GM23248 (cell line): Measurements from ENCODE around the gene ZMAT3. TPM values are rescaled to one million over a fixed set of nuclear protein-coding genes. Genes with fewer than 3 reads are reported as not detected.

ENCODE experiments used
- DNase-seq: peaks from one replicate; pipeline ENCODE4 v3.0.0-alpha.2; 2015
- H2AFZ ChIP-seq: fragments of 200-600 bp; sonication (generic); 2 replicates; pipeline ENCODE4 v1.6.1; 2016; ENCODE audit warnings: antibody characterized with exemption
- H3F3A ChIP-seq: fragments of 200-600 bp; sonication (generic); 2 replicates; pipeline ENCODE4 v1.6.1; 2016; ENCODE audit warnings: mild to moderate bottlenecking, antibody characterized with exemption, mixed run types; ENCODE audit not compliant: insufficient read depth
- H3K27ac ChIP-seq: fragments of 200-600 bp; sonication (generic); 2 replicates; pipeline ENCODE4 v1.5.1; 2016; ENCODE audit warnings: mild to moderate bottlenecking
- H3K27me3 ChIP-seq: fragments of 200-600 bp; sonication (generic); replicated peaks from 2 replicates; pipeline ENCODE4 v1.6.1; 2016; ENCODE audit warnings: mild to moderate bottlenecking; ENCODE audit not compliant: insufficient read depth
- H3K36me3 ChIP-seq: fragments of 200-600 bp; sonication (generic); 2 replicates; pipeline ENCODE4 v1.6.1; 2016; ENCODE audit warnings: low read depth, mild to moderate bottlenecking
- H3K4me1 ChIP-seq: fragments of 200-600 bp; sonication (generic); 2 replicates; pipeline ENCODE4 v1.6.1; 2016; ENCODE audit warnings: mild to moderate bottlenecking; ENCODE audit not compliant: insufficient read depth
- H3K4me2 ChIP-seq: fragments of 200-600 bp; sonication (generic); one replicate; pipeline ENCODE4 v1.6.1; 2016; ENCODE audit warnings: mild to moderate bottlenecking; ENCODE audit not compliant: unreplicated experiment
- H3K4me3 ChIP-seq: fragments of 200-600 bp; sonication (generic); 2 replicates; pipeline ENCODE4 v1.5.1; 2016; ENCODE audit warnings: mild to moderate bottlenecking
- H3K79me2 ChIP-seq: fragments of 200-600 bp; sonication (generic); 2 replicates; pipeline ENCODE4 v1.6.1; 2016; ENCODE audit warnings: mild to moderate bottlenecking; ENCODE audit not compliant: insufficient read depth
- H3K9ac ChIP-seq: fragments of 200-600 bp; sonication (generic); 2 replicates; pipeline ENCODE4 v1.6.1; 2016; ENCODE audit warnings: mild to moderate bottlenecking
- H3K9me2 ChIP-seq: fragments of 200-600 bp; sonication (generic); 2 replicates; pipeline ENCODE4 v1.6.1; 2016; ENCODE audit warnings: mixed run types, mild to moderate bottlenecking, moderate library complexity; ENCODE audit not compliant: insufficient read depth
- H3K9me3 ChIP-seq: fragments of 200-600 bp; sonication (generic); one replicate; pipeline ENCODE4 v1.6.1; 2017; ENCODE audit warnings: low read depth
- H4K20me1 ChIP-seq: fragments of 200-600 bp; sonication (generic); 2 replicates; pipeline ENCODE4 v1.6.0; 2016; ENCODE audit not compliant: insufficient read depth
- EZH2 ChIP-seq: fragments of 200-600 bp; sonication (generic); IDR thresholded peaks from 2 replicates; pipeline ENCODE4 v1.6.1; 2018; ENCODE audit warnings: antibody characterized with exemption, mild to moderate bottlenecking; ENCODE audit not compliant: insufficient read depth, poor library complexity, severe bottlenecking
- EZH2phosphoT487 ChIP-seq: fragments of 200-600 bp; sonication (generic); IDR thresholded peaks from 2 replicates; pipeline ENCODE4 v1.6.1; 2018; ENCODE audit warnings: antibody characterized with exemption, moderate library complexity, mild to moderate bottlenecking, low read depth; ENCODE audit not compliant: insufficient read depth
- WGBS, 2 experiments: methylation state at CpG; one replicate each; pipeline ENCODE4 v1.1.6; 2015 to 2017; ENCODE audit warnings: low lambda C conversion rate in 2 of 2, low coverage in 1 of 2; ENCODE audit errors: missing lambda C conversion rate in 2 of 2; 5-methylcytosine and 5-hydroxymethylcytosine counted together
- in situ Hi-C: fragments of 300-500 bp; cut with MboI; formaldehyde crosslinking; loops from 2 replicates; pipeline ENCODE4 v1.15.0; 2020
- polyA plus RNA-seq: library from polyadenylated mRNA; unstranded; fragments of >200 nt; fragmentation: Nextera tagmentation; extraction: Ambion mirVana; gene quantifications from 2 replicates; pipeline ENCODE4 v1.2.1, GENCODE V29; 2016
- total RNA-seq: library from RNA; depleted of rRNA; stranded (reverse); fragments of >200 nt; shearing (Covaris generic); gene quantifications from 2 replicates; pipeline ENCODE4 v1.2.3, GENCODE V29; 2014

ZMAT3 gene
- total and polyA plus RNA-seq, 2 experiments from 2014 or later, result 23.6 to 40.1 TPM

DNA sequence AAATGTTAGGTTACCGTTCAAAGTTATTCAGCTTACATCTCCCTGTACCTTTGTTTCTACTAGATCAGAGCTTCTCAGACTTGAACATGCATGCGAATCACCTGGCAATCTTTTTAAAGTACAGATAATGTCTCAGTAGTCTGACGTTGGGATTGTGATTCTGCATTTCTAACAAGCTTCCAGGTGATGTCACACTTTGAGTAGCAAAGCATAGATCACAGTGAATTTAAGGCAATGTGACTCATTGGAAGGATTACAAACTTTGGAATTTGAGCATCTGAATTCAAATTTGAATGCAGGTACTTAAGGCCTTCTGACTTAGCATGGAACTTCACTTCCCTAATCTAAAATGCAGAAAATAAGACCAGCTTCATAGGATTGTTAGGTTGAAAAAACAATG is 10.8 kb upstream of the ZMAT3 start:
- no peaks in the 10 kb centered on the region for H3K36me3 ChIP-seq
- in situ Hi-C loops, result no loop called here
- H3K9me2 ChIP-seq, result no peaks in the 10 kb centered on the region
- H4K20me1 ChIP-seq, result no peaks in the 10 kb centered on the region
- no peak overlapping the region for H3K4me3 ChIP-seq
- peak; percentile 64 for DNase-seq
- H3K27ac ChIP-seq, result no peak overlapping the region
- no peak overlapping the region for H2AFZ ChIP-seq
- TF ChIP-seq EZH2phosphoT487 (no peak), EZH2 (no peak)
- H3F3A ChIP-seq, result 0 out of 2 replicates have a peak, but pooled peaks cover 4% of the 10 kb centered on the region
- no peaks in the 10 kb centered on the region for H3K27me3 ChIP-seq
- H3K4me1 ChIP-seq, result no peaks in the 10 kb centered on the region
- no peak overlapping the region for H3K9ac ChIP-seq
- H3K9me3 ChIP-seq, result no peaks in the 10 kb centered on the region
- H3K4me2 ChIP-seq, result no peak overlapping the region
- H3K79me2 ChIP-seq, result no peaks in the 10 kb centered on the region
- WGBS, 2 experiments, result 64 to 73% methylated on average over 3 of the region's 3 CpGs

DNA sequence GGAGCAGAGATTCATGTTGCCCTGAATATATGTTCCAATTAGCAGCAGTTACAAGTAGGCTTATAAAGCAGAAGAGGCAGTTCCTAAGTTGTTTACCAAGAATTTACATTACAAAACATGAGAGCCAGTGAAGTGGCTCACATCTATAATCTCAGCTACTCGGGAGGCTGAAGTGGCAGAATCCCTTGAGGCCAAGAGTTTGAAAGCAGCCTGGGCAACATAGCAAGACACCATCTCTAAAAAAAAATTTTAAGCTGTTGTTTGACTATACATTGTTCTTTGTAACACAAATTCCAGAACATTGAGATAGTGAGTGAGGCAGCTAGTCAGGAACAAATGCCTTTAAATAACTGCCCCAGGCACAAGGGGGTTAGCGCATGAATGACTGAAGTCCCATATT is 10.3 kb upstream of the ZMAT3 start:
- Histone ChIP-seq H3K9me3 (no peaks in the 10 kb centered on the region), H3F3A (0 out of 2 replicates have a peak, but pooled peaks cover 4% of the 10 kb centered on the region), H3K27me3 (no peaks in the 10 kb centered on the region), H3K9me2 (no peaks in the 10 kb centered on the region), H3K4me3 (no peak overlapping the region), H3K4me1 (no peaks in the 10 kb centered on the region), H3K27ac (no peak overlapping the region), H2AFZ (no peak overlapping the region), H3K79me2 (no peaks in the 10 kb centered on the region), H3K4me2 (no peak overlapping the region), H4K20me1 (no peaks in the 10 kb centered on the region), H3K9ac (no peak overlapping the region), H3K36me3 (no peaks in the 10 kb centered on the region)
- no peak for DNase-seq
- TF ChIP-seq EZH2phosphoT487, result no peak
- no peak for TF ChIP-seq EZH2
- in situ Hi-C loops, result no loop called here
- 74 to 81% methylated on average over 2 of the region's 2 CpGs for WGBS, 2 experiments

DNA sequence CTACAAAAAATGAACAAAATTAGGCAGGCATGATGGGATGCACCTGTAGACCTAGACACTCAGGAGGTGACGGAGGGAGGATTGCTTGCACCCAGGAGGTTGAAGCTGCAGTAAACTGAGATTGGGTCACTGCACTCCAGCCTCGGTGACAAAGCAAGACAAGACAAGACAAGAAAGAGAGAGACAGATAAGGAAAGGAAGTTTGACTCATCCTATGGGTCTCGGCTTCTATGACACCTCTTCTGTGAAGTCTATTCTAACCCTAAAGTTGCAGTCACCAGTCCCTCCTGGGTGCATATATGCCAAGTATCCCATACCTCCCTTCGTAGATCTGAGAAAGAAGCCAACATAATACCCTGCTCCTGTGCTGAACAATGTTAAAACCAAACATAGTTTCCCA is 7.9 kb upstream of the ZMAT3 start:
- H2AFZ ChIP-seq, result no peak overlapping the region
- H3K4me3 ChIP-seq, result no peak overlapping the region
- no peak for DNase-seq
- no peak overlapping the region for H3K9ac ChIP-seq
- no peaks in the 10 kb centered on the region for H3K27me3 ChIP-seq
- H3F3A ChIP-seq, result 0 out of 2 replicates have a peak, but pooled peaks cover 4% of the 10 kb centered on the region
- H3K27ac ChIP-seq, result no peak overlapping the region
- WGBS, 2 experiments, result 77 to 80% methylated on average over 4 of the region's 4 CpGs
- H3K36me3 ChIP-seq, result no peaks in the 10 kb centered on the region
- no peak overlapping the region for H3K4me2 ChIP-seq
- H4K20me1 ChIP-seq, result no peaks in the 10 kb centered on the region
- in situ Hi-C loops, result no loop called here
- no peak for TF ChIP-seq EZH2phosphoT487
- TF ChIP-seq EZH2, result no peak
- H3K79me2 ChIP-seq, result no peaks in the 10 kb centered on the region
- no peaks in the 10 kb centered on the region for H3K9me2 ChIP-seq
- H3K4me1 ChIP-seq, result no peaks in the 10 kb centered on the region
- no peaks in the 10 kb centered on the region for H3K9me3 ChIP-seq

DNA sequence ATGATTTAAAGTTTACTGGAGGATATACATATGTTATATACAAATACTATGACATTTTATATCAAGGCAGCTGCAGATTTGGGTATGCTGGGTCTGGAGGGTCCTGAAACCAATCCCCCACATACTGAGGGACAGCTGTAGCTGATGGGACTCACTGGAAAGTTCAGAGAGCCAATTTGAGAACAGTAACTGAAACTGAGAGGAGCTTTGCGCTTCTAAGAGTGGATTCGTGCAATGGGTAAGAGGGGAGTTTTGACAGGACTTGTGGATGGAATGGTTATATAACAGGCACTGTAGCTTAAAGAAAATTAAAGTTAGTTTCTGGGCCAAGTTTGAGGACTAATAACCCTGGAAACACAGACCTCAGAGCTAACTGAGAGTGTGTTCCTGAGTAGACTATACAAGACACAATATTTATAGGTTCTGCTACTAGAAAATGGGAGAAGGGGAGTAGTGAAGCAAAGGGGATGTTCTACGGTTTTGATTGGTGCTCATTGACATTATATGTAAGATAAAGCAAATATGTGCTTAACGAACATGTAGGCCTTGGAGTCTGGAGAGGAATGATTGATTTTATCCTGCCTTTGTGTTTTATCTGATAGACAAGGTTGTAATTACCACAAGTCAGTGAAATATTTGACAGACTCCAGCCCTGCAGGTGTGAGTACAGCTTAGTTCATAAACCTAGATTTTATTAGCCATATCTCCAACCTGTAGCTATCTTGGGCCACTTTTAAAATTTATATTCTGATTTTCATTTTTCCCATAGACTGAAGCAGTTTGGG is 4.8 kb upstream of the ZMAT3 start:
- no peak for DNase-seq

More for the DNA sequence above, 4.8 kb upstream of the ZMAT3 start:
- no peak overlapping the region for H3K4me2 ChIP-seq
- no peaks in the 10 kb centered on the region for H3K79me2 ChIP-seq
- no peaks in the 10 kb centered on the region for H3K36me3 ChIP-seq
- no peak overlapping the region for H3K4me3 ChIP-seq
- no peaks in the 10 kb centered on the region for H3K9me2 ChIP-seq
- H4K20me1 ChIP-seq, result no peaks in the 10 kb centered on the region
- TF ChIP-seq EZH2 (no peak), EZH2phosphoT487 (no peak)
- H3K9me3 ChIP-seq, result no peaks in the 10 kb centered on the region
- no peaks in the 10 kb centered on the region for H3K4me1 ChIP-seq
- H3K27ac ChIP-seq, result no peak overlapping the region
- no peaks in the 10 kb centered on the region for H3F3A ChIP-seq
- 0 out of 2 replicates have a peak overlapping the region, but pooled peaks have one; percentile 17 for H2AFZ ChIP-seq
- in situ Hi-C loops, result no loop called here
- H3K27me3 ChIP-seq, result no peaks in the 10 kb centered on the region
- no peak overlapping the region for H3K9ac ChIP-seq
- 81 to 85% methylated on average over 4 of the region's 4 CpGs for WGBS, 2 experiments
